ENCODE measurements around the gene LAMTOR4.
"Not testable (repeated sequence)": the region's sequence is repeated elsewhere in the genome, so short reads cannot be mapped to it uniquely, and the experiment has no call there.

LAMTOR4 gene

GRCh38 chr7:100175296-100175935 lies 26.7 kb downstream of the LAMTOR4 start:
- TF ChIP-seq YY1 (IDR thresholded peaks at IDR 0.05; ENCODE audit: insufficient read depth, insufficient read length) (no peak), SUZ12 (IDR thresholded peaks at IDR 0.05; ENCODE audit: extremely low read depth, insufficient read depth, insufficient read length) (no peak), ZNF274 (IDR thresholded peaks at IDR 0.05; ENCODE audit: low read depth, low read length) (no peak)
- Histone ChIP-seq H3K9ac (ENCODE audit: insufficient read length, low read depth) (no peak overlapping the region), H3K9me3 (ENCODE audit: insufficient read depth, low read length) (no peaks in the 10 kb centered on the region; the same call in 1 of the 2 replicates), H3K4me1 (ENCODE audit: insufficient read depth, insufficient read length) (no peaks in the 10 kb centered on the region), H3K27me3 (ENCODE audit: insufficient read depth, insufficient read length) (no peaks in the 10 kb centered on the region), H3K4me3 (ENCODE audit: insufficient read length, low read depth) (no peak overlapping the region), H3K36me3 (ENCODE audit: insufficient read depth, insufficient read length, low read length) (peaks cover 11% of the 10 kb centered on the region)
- no peak for DNase-seq (ENCODE audit: low read depth, low spot score)

GRCh38 chr7:100176096-100177044 lies 27.7 kb downstream of the LAMTOR4 start:
- DNase-seq (ENCODE audit: low read depth, low spot score) = no peak
- H3K4me1 ChIP-seq (ENCODE audit: insufficient read depth, insufficient read length) = no peaks in the 10 kb centered on the region

GRCh38 chr7:100177045-100178001 lies 28.6 kb downstream of the LAMTOR4 start, which contains the start of the genes GPC2 and STAG3:
GPC2 (minus strand) TSS chr7:100177381; CDS start chr7:100177199, 182 bp downstream.
STAG3 (plus strand) TSS chr7:100177918; CDS start chr7:100180557, 2,639 bp downstream.
- TF ChIP-seq SUZ12 (IDR thresholded peaks at IDR 0.05; ENCODE audit: extremely low read depth, insufficient read depth, insufficient read length) = no peak
- TF ChIP-seq YY1 (IDR thresholded peaks at IDR 0.05; ENCODE audit: insufficient read depth, insufficient read length) = no peak
- no peak for TF ChIP-seq ZNF274 (IDR thresholded peaks at IDR 0.05; ENCODE audit: low read depth, low read length)
- peak within 1 kb of the TSS; percentile 81 for H3K9ac ChIP-seq (ENCODE audit: insufficient read length, low read depth)

More at GRCh38 chr7:100176096-100177044, 27.7 kb downstream of the LAMTOR4 start:
- H3K4me3 ChIP-seq (ENCODE audit: insufficient read length, low read depth) = peak overlapping the region; percentile 80
- TF ChIP-seq ZNF274 (IDR thresholded peaks at IDR 0.05; ENCODE audit: low read depth, low read length) = no peak
- TF ChIP-seq SUZ12 (IDR thresholded peaks at IDR 0.05; ENCODE audit: extremely low read depth, insufficient read depth, insufficient read length) = no peak
- TF ChIP-seq YY1 (IDR thresholded peaks at IDR 0.05; ENCODE audit: insufficient read depth, insufficient read length) = no peak
- H3K9me3 ChIP-seq (ENCODE audit: insufficient read depth, low read length) = no peaks in the 10 kb centered on the region; the same call in 1 of the 2 replicates
- H3K36me3 ChIP-seq (ENCODE audit: insufficient read depth, insufficient read length, low read length) = peaks cover 11% of the 10 kb centered on the region
- no peaks in the 10 kb centered on the region for H3K27me3 ChIP-seq (ENCODE audit: insufficient read depth, insufficient read length)
- no peak overlapping the region for H3K9ac ChIP-seq (ENCODE audit: insufficient read length, low read depth)

GRCh38 chr7:100180084-100180483 lies 31.4 kb downstream of the LAMTOR4 start:
- not testable (repeated sequence) for H3K9ac ChIP-seq (ENCODE audit: insufficient read length, low read depth); H3K27me3 ChIP-seq (ENCODE audit: insufficient read depth, insufficient read length); H3K9me3 ChIP-seq (ENCODE audit: insufficient read depth, low read length); H3K4me3 ChIP-seq (ENCODE audit: insufficient read length, low read depth); H3K36me3 ChIP-seq (ENCODE audit: insufficient read depth, insufficient read length, low read length); H3K4me1 ChIP-seq (ENCODE audit: insufficient read depth, insufficient read length); DNase-seq (ENCODE audit: low read depth, low spot score)

More at GRCh38 chr7:100177045-100178001, 28.6 kb downstream of the LAMTOR4 start, which contains the start of the genes GPC2 and STAG3:
- Histone ChIP-seq H3K27me3 (ENCODE audit: insufficient read depth, insufficient read length) (no peaks in the 10 kb centered on the region), H3K9me3 (ENCODE audit: insufficient read depth, low read length) (no peaks in the 10 kb centered on the region; the same call in 1 of the 2 replicates), H3K4me1 (ENCODE audit: insufficient read depth, insufficient read length) (no peaks in the 10 kb centered on the region), H3K36me3 (ENCODE audit: insufficient read depth, insufficient read length, low read length) (peaks cover 11% of the 10 kb centered on the region), H3K4me3 (ENCODE audit: insufficient read length, low read depth) (peak within 1 kb of the TSS; percentile 80)
- DNase-seq (ENCODE audit: low read depth, low spot score) = peak; percentile 96

- not testable (repeated sequence) for H3K4me3 ChIP-seq (ENCODE audit: insufficient read length, low read depth); H3K9ac ChIP-seq (ENCODE audit: insufficient read length, low read depth); H3K9me3 ChIP-seq (ENCODE audit: insufficient read depth, low read length); H3K4me1 ChIP-seq (ENCODE audit: insufficient read depth, insufficient read length); H3K27me3 ChIP-seq (ENCODE audit: insufficient read depth, insufficient read length); H3K36me3 ChIP-seq (ENCODE audit: insufficient read depth, insufficient read length, low read length); DNase-seq (ENCODE audit: low read depth, low spot score)
These were observed 33.9 kb downstream of the LAMTOR4 start for GRCh38 chr7:100182616-100183015.

GRCh38 chr7:100183090-100183489 lies 34.4 kb downstream of the LAMTOR4 start:
- H3K9ac ChIP-seq (ENCODE audit: insufficient read length, low read depth); H3K4me1 ChIP-seq (ENCODE audit: insufficient read depth, insufficient read length); H3K27me3 ChIP-seq (ENCODE audit: insufficient read depth, insufficient read length); H3K9me3 ChIP-seq (ENCODE audit: insufficient read depth, low read length); DNase-seq (ENCODE audit: low read depth, low spot score); H3K36me3 ChIP-seq (ENCODE audit: insufficient read depth, insufficient read length, low read length); H3K4me3 ChIP-seq (ENCODE audit: insufficient read length, low read depth): not testable (repeated sequence)

GRCh38 chr7:100185726-100186125 lies 37.0 kb downstream of the LAMTOR4 start:
- Histone ChIP-seq H3K4me3 (ENCODE audit: insufficient read length, low read depth) (no peak overlapping the region), H3K9me3 (ENCODE audit: insufficient read depth, low read length) (no peaks in the 10 kb centered on the region), H3K36me3 (ENCODE audit: insufficient read depth, insufficient read length, low read length) (no peaks in the 10 kb centered on the region), H3K27me3 (ENCODE audit: insufficient read depth, insufficient read length) (no peaks in the 10 kb centered on the region), H3K4me1 (ENCODE audit: insufficient read depth, insufficient read length) (no peaks in the 10 kb centered on the region), H3K9ac (ENCODE audit: insufficient read length, low read depth) (no peak overlapping the region)
- TF ChIP-seq ZNF274 (IDR thresholded peaks at IDR 0.05; ENCODE audit: low read depth, low read length) (no peak), SUZ12 (IDR thresholded peaks at IDR 0.05; ENCODE audit: extremely low read depth, insufficient read depth, insufficient read length) (no peak), YY1 (IDR thresholded peaks at IDR 0.05; ENCODE audit: insufficient read depth, insufficient read length) (no peak)
- no peak for DNase-seq (ENCODE audit: low read depth, low spot score)
